Embryonic facial prominence (tissue), 1 donor: ENCODE results near the gene BBS9.
"Not testable (repeated sequence)": the region's sequence is repeated elsewhere in the genome, so short reads cannot be mapped to it uniquely, and the experiment has no call there.

Experiments
- DNase-seq: peaks from one replicate; pipeline ENCODE4 v3.0.0-alpha.2; 2016; ENCODE audit errors: extremely low spot score

Gene BBS9

DNA sequence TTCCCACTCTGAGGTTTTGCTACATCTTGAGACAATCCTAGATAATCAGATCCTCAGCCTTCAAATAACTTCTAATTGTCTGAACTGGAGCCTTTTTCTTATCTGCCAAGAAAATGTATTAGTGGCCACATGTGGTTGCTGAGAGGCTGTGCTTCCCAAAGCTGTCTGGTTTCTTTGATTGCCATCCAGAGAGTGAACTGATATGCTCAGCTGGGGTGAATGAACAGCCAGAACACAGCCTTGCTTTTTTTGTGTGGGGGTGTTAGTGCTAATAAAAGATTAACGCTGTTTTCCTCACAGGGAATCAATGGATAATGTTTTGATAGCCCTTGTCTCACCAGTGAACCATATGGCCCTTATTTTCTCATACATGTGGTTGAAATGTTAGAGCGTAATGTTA, 66.9 kb downstream of the BBS9 start:
- peak; percentile 16 for DNase-seq

- DNase-seq = no peak
Measured at GRCh38 chr7:33200282-33200681, 70.9 kb downstream of the BBS9 start.

- DNase-seq = no peak
Measured at GRCh38 chr7:33201821-33202220, 72.5 kb downstream of the BBS9 start.

- no peak for DNase-seq
Measured at GRCh38 chr7:33210958-33211357, 81.6 kb downstream of the BBS9 start.

DNA sequence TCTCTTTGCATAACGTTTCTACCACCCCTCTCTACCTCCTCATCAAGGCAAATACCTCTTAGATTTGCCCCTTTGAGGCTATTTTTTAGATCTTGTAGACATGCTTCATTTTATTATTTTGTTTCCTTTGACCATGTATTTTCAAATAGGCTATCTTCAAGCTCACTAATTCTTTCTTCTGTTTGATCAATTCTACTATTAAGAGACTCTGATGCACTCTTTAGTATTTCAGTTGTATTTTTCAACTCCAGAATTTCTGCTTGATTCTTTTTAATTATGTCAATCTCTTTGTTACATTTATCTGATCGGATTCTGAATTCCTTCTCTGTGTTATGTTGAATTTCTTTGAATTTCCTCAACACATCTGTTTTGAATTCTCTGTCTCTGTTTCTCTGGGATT, 82.8 kb downstream of the BBS9 start:
- DNase-seq = no peak

GRCh38 chr7:33215992-33216391, 86.6 kb downstream of the BBS9 start:
- no peak for DNase-seq

- DNase-seq = no peak
Measured at GRCh38 chr7:33217595-33217994, 88.2 kb downstream of the BBS9 start.

GRCh38 chr7:33218841-33219535, 89.6 kb downstream of the BBS9 start:
- not testable (repeated sequence) for DNase-seq

- DNase-seq = no peak
Measured at GRCh38 chr7:33220231-33220630, 90.9 kb downstream of the BBS9 start.

DNA sequence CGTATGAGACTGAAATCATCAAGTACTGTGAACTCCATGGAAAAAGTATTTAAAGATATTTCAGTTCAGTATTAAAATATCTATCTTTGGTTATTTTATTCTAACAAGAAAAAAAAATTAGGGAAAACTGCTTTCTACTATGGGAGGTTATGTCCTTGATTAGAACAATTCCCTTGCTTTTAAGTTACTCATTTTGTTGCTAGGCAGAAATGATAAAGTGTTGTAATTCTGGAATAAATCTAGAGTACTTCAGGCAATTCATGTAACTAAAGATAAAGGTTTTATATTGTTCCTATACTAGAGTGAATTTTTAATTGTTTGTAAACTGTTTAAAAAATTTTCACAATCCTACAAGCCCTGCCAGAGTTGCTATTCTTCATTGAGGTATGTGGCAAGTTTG, 92.0 kb downstream of the BBS9 start:
- DNase-seq = no peak

- no peak for DNase-seq
Measured at GRCh38 chr7:33232632-33233145, 103.3 kb downstream of the BBS9 start.

DNA sequence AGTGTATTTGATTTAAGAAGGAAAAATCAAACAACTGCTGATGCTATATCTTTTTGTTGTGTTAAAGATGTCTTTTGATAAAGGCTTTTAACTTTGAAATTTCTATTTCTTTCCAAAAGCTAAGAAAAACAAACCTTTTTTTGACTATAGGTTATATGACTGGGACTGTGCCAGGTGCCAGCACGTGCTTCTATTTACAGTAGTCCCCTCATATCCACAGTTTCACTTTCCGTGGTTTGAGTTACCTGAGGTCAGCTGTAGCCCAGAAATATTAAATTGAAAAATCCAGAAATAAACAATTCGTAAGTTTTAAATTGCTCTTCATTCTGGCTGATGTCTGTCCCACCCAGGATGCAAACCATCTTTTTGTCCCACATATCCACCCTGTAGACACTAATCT, 104.3 kb downstream of the BBS9 start:
- no peak for DNase-seq

- DNase-seq = no peak
Measured at GRCh38 chr7:33237036-33237435, 107.7 kb downstream of the BBS9 start.

GRCh38 chr7:33243319-33243881, 114.0 kb downstream of the BBS9 start:
- DNase-seq = peak; percentile 62

DNA sequence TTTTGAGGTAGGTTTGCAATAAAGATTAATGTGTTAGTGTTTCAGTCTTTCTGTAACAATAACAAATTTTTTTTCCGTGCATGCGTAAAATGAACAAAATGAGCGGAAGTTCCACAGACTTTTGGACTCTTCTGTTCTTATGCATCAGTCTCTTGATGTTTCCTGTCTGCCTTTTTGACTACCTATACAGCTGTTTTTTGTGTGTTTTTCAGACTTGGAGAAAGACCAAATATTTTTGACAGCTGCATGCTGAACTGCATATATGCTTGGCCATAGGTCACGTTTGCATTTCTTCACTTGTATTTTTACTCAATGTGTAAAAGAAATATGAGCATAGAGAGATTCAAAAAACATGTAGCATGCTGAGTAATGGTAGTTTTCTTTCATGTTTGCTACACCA, 119.3 kb downstream of the BBS9 start:
- no peak for DNase-seq

GRCh38 chr7:33250421-33250871, 121.1 kb downstream of the BBS9 start:
- no peak for DNase-seq

DNA sequence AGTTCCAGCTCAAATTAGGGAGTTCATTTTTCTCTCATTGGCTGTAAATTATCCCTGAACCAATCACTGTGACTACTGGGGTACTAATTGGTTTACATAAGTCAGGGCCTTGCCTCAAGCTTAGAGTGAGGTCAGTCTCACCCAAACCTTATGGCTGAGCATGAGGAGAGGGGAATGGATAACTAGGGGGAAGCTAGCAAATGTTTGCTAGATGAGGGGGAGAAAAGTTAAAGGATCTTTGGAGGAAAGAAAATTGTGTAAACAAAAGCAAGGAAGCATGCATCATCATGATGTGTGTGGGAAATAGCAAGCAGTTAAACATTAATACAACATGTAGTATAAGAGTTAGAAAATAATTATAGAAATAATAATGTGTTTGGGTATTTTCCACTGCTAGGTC, 121.9 kb downstream of the BBS9 start:
- no peak for DNase-seq

DNA sequence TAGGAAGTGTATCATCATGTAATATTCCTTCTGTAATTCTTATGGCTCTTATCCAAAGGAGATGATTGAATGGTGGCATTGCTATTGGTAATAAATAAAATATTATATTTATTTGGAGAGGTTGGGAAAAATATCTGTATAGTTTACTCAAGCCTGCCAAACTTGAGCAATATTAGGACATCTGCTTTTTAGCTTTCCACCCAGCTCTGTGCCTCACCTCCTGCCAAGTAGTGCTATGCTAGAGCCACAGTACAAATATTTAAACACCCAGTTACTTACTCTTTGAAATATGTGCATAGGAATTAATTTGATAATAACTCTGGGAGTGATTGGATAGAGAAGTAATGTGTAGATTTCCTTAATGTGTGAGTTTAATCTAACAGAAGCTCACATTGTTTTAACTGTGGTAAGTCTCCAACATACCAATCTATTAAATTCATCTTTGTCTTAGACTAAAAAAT, 129.2 kb downstream of the BBS9 start:
- no peak for DNase-seq

- DNase-seq = no peak
Measured at GRCh38 chr7:33261585-33261984, 132.2 kb downstream of the BBS9 start.

- no peak for DNase-seq
Measured at GRCh38 chr7:33262476-33262875, 133.1 kb downstream of the BBS9 start.

GRCh38 chr7:33271839-33272371, 142.5 kb downstream of the BBS9 start:
- DNase-seq = not testable (repeated sequence)

- DNase-seq = no peak
Measured at GRCh38 chr7:33273356-33273755, 144.0 kb downstream of the BBS9 start.

GRCh38 chr7:33276325-33276724, 147.0 kb downstream of the BBS9 start:
- no peak for DNase-seq
